GDM1 (cell line): Measurements from ENCODE around the gene RASSF1.
"Not testable (repeated sequence)": the region's sequence is repeated elsewhere in the genome, so short reads cannot be mapped to it uniquely, and the experiment has no call there.

ENCODE experiments used
- DNase-seq: peaks from one replicate; lab custom pipeline; 2025; lab: John Stamatoyannopoulos, UW

Gene RASSF1

GRCh38 chr3:50284121-50284520, 56.5 kb downstream of the RASSF1 start:
- not testable (repeated sequence) for DNase-seq
